Thyroid gland (tissue), 4 donors: ENCODE data around the gene OSBPL8.

Source experiments
- CTCF ChIP-seq, 6 experiments: fragments of 200-600 bp in 3 of 6; fragments of 450-650 bp in 3 of 6; sonication (generic) in 3 of 6; IDR thresholded peaks; one replicate each; pipeline ENCODE4 v1.5.1; 2016 to 2019; ENCODE audit warnings: antibody characterized with exemption in 6 of 6, mild to moderate bottlenecking in 2 of 6, inconsistent platforms in 1 of 6, moderate library complexity in 1 of 6
- POLR2A ChIP-seq, 2 donors: fragments of 450-650 bp; IDR thresholded peaks; one replicate each; pipeline ENCODE4 v1.6.1; 2017; ENCODE audit warnings: antibody characterized with exemption in 2 of 2, mild to moderate bottlenecking in 2 of 2, moderate library complexity in 1 of 2

- TF ChIP-seq CTCF (IDR thresholded peaks at IDR 0.05): no peak
- no peak for TF ChIP-seq POLR2A (IDR thresholded peaks at IDR 0.05)
These were observed 14.1 kb downstream of the OSBPL8 start for GRCh38 chr12:76545486-76545885.
